CD4-positive, alpha-beta memory T cell (primary cell): ENCODE data around the gene NCOA5. TPM values are rescaled to one million over a fixed set of nuclear protein-coding genes. Genes with fewer than 3 reads are reported as not detected.
"Not testable (repeated sequence)": the region's sequence is repeated elsewhere in the genome, so short reads cannot be mapped to it uniquely, and the experiment has no call there.

Source experiments
- CTCF ChIA-PET: fragments of 350-600 bp; sonication (Branson Sonifier 250); formaldehyde crosslinking; loops from one replicate; lab custom pipeline; 2021; ENCODE audit warnings: inconsistent platforms; ENCODE audit not compliant: partially characterized antibody; lab: Charles Lee
- POLR2A ChIA-PET: fragments of 350-600 bp; sonication (Branson Sonifier 250); formaldehyde crosslinking; loops from one replicate; lab custom pipeline; 2021; ENCODE audit not compliant: partially characterized antibody; lab: Charles Lee
- DNase-seq, 5 donors: peaks; one replicate each; pipeline versions ENCODE4 v3.0.0 to v3.0.0-alpha.2; 2020 to 2022; ENCODE audit warnings: mixed read lengths in 1 of 5
- H3K27ac ChIP-seq: one replicate; pipeline ENCODE4 v1.7.0; 2013; ENCODE audit warnings: low read depth, low read length
- H3K27me3 ChIP-seq: 2 replicates; pipeline ENCODE4 v1.7.0; 2013; ENCODE audit warnings: mild to moderate bottlenecking, low read length, moderate library complexity; ENCODE audit not compliant: insufficient read depth
- H3K36me3 ChIP-seq: 2 replicates; pipeline ENCODE4 v1.7.0; 2013; ENCODE audit warnings: mild to moderate bottlenecking, low read length, moderate library complexity; ENCODE audit not compliant: insufficient read depth
- H3K4me1 ChIP-seq: 2 replicates; pipeline ENCODE4 v1.7.0; 2013; ENCODE audit warnings: mild to moderate bottlenecking, low read length, moderate library complexity; ENCODE audit not compliant: insufficient read depth
- H3K4me3 ChIP-seq, 2 donors: one replicate each; pipeline ENCODE4 v1.7.0; 2013; ENCODE audit warnings: low read length in 2 of 2, mild to moderate bottlenecking in 1 of 2
- H3K9me3 ChIP-seq, 2 donors: one replicate each; pipeline ENCODE4 v1.7.0; 2013; ENCODE audit warnings: low read length in 2 of 2, control low read depth in 1 of 2; ENCODE audit not compliant: control insufficient read depth in 1 of 2
- H3K27ac Mint-ChIP-seq, 7 donors: one replicate each; pipeline ENCODE4 v1.8.0; 2020 to 2021; ENCODE audit warnings: mixed read lengths in 7 of 7, mild to moderate bottlenecking in 6 of 7, inconsistent platforms in 3 of 7, moderate library complexity in 3 of 7
- H3K27me3 Mint-ChIP-seq, 2 donors: one replicate each; pipeline ENCODE4 v1.8.0; 2020 to 2021; ENCODE audit warnings: mixed read lengths in 2 of 2
- H3K36me3 Mint-ChIP-seq, 2 donors: one replicate each; pipeline ENCODE4 v1.8.0; 2020 to 2021; ENCODE audit warnings: mixed read lengths in 2 of 2, inconsistent platforms in 1 of 2, mild to moderate bottlenecking in 1 of 2
- H3K4me1 Mint-ChIP-seq, 4 donors: one replicate each; pipeline ENCODE4 v1.8.0; 2020 to 2021; ENCODE audit warnings: mixed read lengths in 4 of 4, mild to moderate bottlenecking in 1 of 4
- H3K4me3 Mint-ChIP-seq, 8 donors: one replicate each; pipeline ENCODE4 v1.8.0; 2020 to 2021; ENCODE audit warnings: mixed read lengths in 8 of 8, mild to moderate bottlenecking in 7 of 8, moderate library complexity in 6 of 8, inconsistent platforms in 3 of 8
- H3K9me3 Mint-ChIP-seq, 8 donors: one replicate each; pipeline ENCODE4 v1.8.0; 2020 to 2021; ENCODE audit warnings: mixed read lengths in 8 of 8, mild to moderate bottlenecking in 5 of 8, inconsistent platforms in 3 of 8, moderate library complexity in 1 of 8
- intact Hi-C: fragments of 100-400 bp; cut with micrococcal nuclease; formaldehyde crosslinking; loops from one replicate; pipeline ENCODE4 v1.15.1; 2023
- polyA plus RNA-seq, 2 donors: library from polyadenylated mRNA; unstranded; fragments of 300-500 nt; fragmentation: Illumina TruSeq; gene quantifications; one replicate each; pipeline ENCODE4 v1.2.3, GENCODE V29; 2021
- total RNA-seq, 2 experiments: library from RNA; stranded (reverse); gene quantifications; one replicate each; pipeline ENCODE4 v1.2.3, GENCODE V29; 2021

NCOA5 gene
- total and polyA plus RNA-seq, 4 experiments from 2014 or later = 12.8 to 47.2 (median 38.6) TPM

DNA sequence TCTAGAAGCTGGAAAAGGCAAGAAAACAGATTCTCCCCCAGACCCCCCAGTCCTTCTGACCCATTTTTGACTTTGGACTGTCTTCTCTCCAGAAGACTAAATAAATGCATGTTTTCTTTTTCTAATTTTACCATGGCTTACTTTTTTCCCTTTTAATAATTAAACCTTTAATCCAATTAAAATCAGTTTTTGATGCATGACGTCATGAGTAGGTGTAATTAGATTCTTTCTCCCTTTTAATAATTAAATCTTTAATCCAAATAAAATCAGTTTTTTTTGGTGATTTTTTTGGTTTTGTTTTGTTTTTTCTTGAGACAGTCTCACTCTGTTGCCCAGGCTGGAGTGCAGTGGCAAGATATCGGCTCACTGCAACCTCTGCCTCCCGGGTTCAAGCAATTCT lies 13.2 kb upstream of the NCOA5 start:
- H3K27me3 ChIP-seq = peaks cover 20% of the 10 kb centered on the region
- no peaks in the 10 kb centered on the region for H3K4me1 ChIP-seq
- CTCF ChIA-PET = interaction anchor here (1.5 kb wide), 1 partner anchor 41 kb away, joined by 3 read pairs; no protein-coding TSS in a partner anchor

DNA sequence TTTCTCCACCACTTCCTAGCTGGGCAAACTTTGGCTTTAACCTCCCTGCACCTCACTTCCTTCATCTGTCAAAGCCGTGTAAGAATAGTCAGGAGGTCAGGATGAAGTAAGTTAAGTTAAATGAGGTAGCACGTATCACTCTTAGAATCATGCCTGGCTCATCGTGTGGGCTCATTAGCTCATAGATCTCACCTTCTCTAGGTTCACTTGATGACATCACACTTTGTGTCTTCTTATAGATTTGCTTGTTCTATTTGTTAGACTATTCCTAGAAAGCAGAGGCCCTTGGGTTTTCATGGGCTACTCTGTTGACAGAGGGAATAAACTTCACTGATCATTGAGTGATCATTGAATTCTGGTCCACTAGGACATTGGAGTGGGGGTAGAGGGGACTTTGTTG lies 12.2 kb upstream of the NCOA5 start:
- POLR2A ChIA-PET = no interaction called here
- H3K9me3 ChIP-seq = no peaks in the 10 kb centered on the region

More for the DNA sequence above, 13.2 kb upstream of the NCOA5 start:
- Mint-ChIP-seq H3K27ac (no peak overlapping the region), H3K36me3 (peaks cover 0 to 10% of the 10 kb centered on the region in 2 donors), H3K27me3 (peaks cover 41 to 45% of the 10 kb centered on the region in 2 donors), H3K9me3 (peaks cover 0 to 8% (median 4%) of the 10 kb centered on the region in 8 donors), H3K4me1 (no peaks in the 10 kb centered on the region), H3K4me3 (no peak overlapping the region)
- POLR2A ChIA-PET = no interaction called here
- Histone ChIP-seq H3K9me3 (no peaks in the 10 kb centered on the region), H3K4me3 (no peak overlapping the region), H3K36me3 (no peaks in the 10 kb centered on the region), H3K27ac (no peak overlapping the region)
- no peak for DNase-seq
- intact Hi-C loops = no loop called here

DNA sequence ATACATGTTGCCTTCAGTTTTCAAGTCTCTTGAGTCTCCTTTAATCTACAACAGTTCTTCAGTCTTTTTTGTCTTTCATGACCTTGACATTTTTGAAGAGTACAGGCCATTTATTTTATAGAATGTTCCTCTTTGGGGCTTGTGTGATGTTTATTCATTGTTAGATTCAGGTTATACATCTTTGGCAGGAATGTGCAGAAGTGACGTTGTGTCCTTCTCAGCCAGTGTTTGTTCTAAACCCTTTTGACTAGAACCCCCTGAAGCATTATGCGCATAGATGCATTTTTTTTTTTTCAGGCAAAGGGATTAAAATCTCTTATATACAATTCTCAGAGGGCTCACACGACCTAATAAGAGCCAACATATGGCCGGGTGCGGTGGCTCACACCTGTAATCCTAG lies 11.2 kb upstream of the NCOA5 start:
- Mint-ChIP-seq H3K27me3 (peaks cover 33 to 35% of the 10 kb centered on the region in 2 donors), H3K4me1 (no peaks in the 10 kb centered on the region), H3K9me3 (peaks cover 0 to 8% (median 4%) of the 10 kb centered on the region in 8 donors), H3K4me3 (no peak overlapping the region), H3K27ac (no peak overlapping the region), H3K36me3 (peaks cover 0 to 10% of the 10 kb centered on the region in 2 donors)
- Histone ChIP-seq H3K4me1 (no peaks in the 10 kb centered on the region), H3K27me3 (peaks cover 20% of the 10 kb centered on the region), H3K4me3 (no peak overlapping the region), H3K36me3 (no peaks in the 10 kb centered on the region), H3K9me3 (no peaks in the 10 kb centered on the region), H3K27ac (no peak overlapping the region)
- no peak for DNase-seq
- intact Hi-C loops = no loop called here
- POLR2A ChIA-PET = no interaction called here
- CTCF ChIA-PET = no interaction called here

More for the DNA sequence above, 12.2 kb upstream of the NCOA5 start:
- Histone ChIP-seq H3K27ac (no peak overlapping the region), H3K27me3 (peaks cover 20% of the 10 kb centered on the region), H3K4me3 (no peak overlapping the region), H3K4me1 (no peaks in the 10 kb centered on the region), H3K36me3 (no peaks in the 10 kb centered on the region)
- Mint-ChIP-seq H3K27me3 (peaks cover 36% of the 10 kb centered on the region in 2 donors), H3K36me3 (peaks cover 0 to 10% of the 10 kb centered on the region in 2 donors), H3K9me3 (peaks cover 0 to 8% (median 4%) of the 10 kb centered on the region in 8 donors), H3K4me3 (no peak overlapping the region), H3K27ac (no peak overlapping the region), H3K4me1 (no peaks in the 10 kb centered on the region)
- intact Hi-C loops = no loop called here
- no peak for DNase-seq
- CTCF ChIA-PET = interaction anchor here (1.5 kb wide), 1 partner anchor 42 kb away, joined by 3 read pairs; no protein-coding TSS in a partner anchor

DNA sequence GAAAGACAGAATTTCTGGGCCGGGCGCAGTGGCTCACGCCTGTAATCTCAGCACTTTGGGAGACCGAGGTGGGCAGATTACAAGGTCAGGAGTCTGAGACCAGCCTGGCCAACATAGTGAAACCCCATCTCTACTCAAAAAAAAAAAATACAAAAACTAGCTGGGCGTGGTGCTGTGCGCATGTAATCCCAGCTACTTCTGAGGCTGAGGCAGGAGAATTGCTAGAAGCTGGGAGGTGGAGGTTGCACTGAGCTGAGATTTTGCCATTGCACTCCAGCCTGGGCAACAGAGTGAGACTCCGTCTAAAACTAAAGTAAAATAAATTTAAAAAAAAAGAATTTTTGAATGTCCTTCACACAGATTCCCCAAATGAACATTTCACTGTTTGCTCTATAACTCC lies 10.7 kb upstream of the NCOA5 start:
- H3K9me3 Mint-ChIP-seq, H3K27ac ChIP-seq, H3K4me1 ChIP-seq, H3K4me1 Mint-ChIP-seq, H3K9me3 ChIP-seq, CTCF ChIA-PET, H3K4me3 Mint-ChIP-seq, H3K27ac Mint-ChIP-seq, H3K36me3 ChIP-seq, H3K4me3 ChIP-seq, DNase-seq, POLR2A ChIA-PET, intact Hi-C loops: not testable (repeated sequence)
- H3K27me3 ChIP-seq = peaks cover 20% of the 10 kb centered on the region
- H3K36me3 Mint-ChIP-seq = peaks cover 0 to 10% of the 10 kb centered on the region in 2 donors
- peaks cover 30 to 31% of the 10 kb centered on the region in 2 donors for H3K27me3 Mint-ChIP-seq

DNA sequence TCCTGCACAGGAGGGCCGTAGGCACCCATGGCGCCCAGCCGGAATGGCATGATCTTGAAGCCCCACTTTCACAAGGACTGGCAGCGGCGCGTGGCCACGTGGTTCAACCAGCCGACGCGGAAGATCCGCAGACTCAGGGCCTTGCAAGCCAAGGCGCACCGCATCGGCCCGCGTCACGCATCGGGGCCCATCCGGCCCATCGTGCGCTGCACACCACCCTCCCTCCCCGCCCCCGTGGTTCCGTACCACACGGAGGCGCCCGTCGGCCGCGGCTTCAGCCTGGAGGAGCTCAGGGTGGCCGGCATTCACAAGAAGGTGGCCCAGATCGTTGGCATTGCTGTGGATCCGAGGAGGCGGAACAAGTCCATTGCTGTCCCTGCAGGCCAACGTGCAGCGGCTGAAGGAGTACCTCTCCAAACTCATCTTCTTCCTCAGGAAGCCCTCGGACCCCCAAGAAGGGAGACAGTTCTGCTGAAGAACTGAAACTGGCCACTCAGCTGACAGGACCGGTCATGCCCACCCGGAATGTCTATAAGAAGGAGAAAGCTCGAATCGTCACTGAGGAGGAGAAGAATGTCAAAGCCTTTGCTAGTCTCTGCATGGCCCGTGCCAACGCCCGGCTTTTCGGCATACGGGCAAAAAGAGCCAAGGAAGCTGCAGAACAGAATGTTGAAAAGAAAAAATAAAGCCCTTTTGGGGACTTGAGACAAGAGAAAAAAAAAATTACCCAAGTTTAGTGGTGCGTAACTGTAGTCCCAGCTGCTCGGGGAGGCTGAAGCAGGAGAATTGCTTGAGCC lies 9.9 kb upstream of the NCOA5 start:
- CTCF ChIA-PET = no interaction called here

GRCh38 chr20:46093531-46093930 lies 3.8 kb upstream of the NCOA5 start:
- H3K27ac Mint-ChIP-seq = no peak overlapping the region

More for the DNA sequence above, 9.9 kb upstream of the NCOA5 start:
- no peak for DNase-seq
- Mint-ChIP-seq H3K4me3 (no peak overlapping the region), H3K9me3 (peaks cover 0 to 8% (median 3%) of the 10 kb centered on the region in 8 donors), H3K4me1 (no peaks in the 10 kb centered on the region), H3K27me3 (peaks cover 25 to 30% of the 10 kb centered on the region in 2 donors), H3K36me3 (peaks cover 0 to 10% of the 10 kb centered on the region in 2 donors), H3K27ac (no peak overlapping the region)
- H3K36me3 ChIP-seq = no peaks in the 10 kb centered on the region
- POLR2A ChIA-PET = no interaction called here
- no peak overlapping the region for H3K4me3 ChIP-seq
- peaks cover 20% of the 10 kb centered on the region for H3K27me3 ChIP-seq
- H3K4me1 ChIP-seq = no peaks in the 10 kb centered on the region
- H3K9me3 ChIP-seq = no peaks in the 10 kb centered on the region
- no peak overlapping the region for H3K27ac ChIP-seq
- intact Hi-C loops = no loop called here

GRCh38 chr20:46091622-46092535 lies 2.1 kb upstream of the NCOA5 start:
- H3K9me3 ChIP-seq, H3K9me3 Mint-ChIP-seq, H3K36me3 ChIP-seq, intact Hi-C loops, H3K4me3 Mint-ChIP-seq, DNase-seq, H3K27me3 ChIP-seq, H3K27ac ChIP-seq, H3K27ac Mint-ChIP-seq, H3K27me3 Mint-ChIP-seq, POLR2A ChIA-PET, H3K4me3 ChIP-seq: not testable (repeated sequence)
- CTCF ChIA-PET = interaction anchor here (0.9 to 1.7 kb wide), 2 partner anchors 40 to 77 kb away, joined by 3 to 5 read pairs; no protein-coding TSS in a partner anchor
- H3K36me3 Mint-ChIP-seq = peaks cover 0 to 10% of the 10 kb centered on the region in 2 donors
- H3K4me1 ChIP-seq = peaks cover 28% of the 10 kb centered on the region
- H3K4me1 Mint-ChIP-seq = peaks cover 12 to 34% (median 27%) of the 10 kb centered on the region in 4 donors

More at GRCh38 chr20:46093531-46093930, 3.8 kb upstream of the NCOA5 start:
- Mint-ChIP-seq H3K4me3 (no peak overlapping the region), H3K27me3 (peaks cover 0 to 4% of the 10 kb centered on the region in 2 donors), H3K9me3 (no peaks in the 10 kb centered on the region), H3K4me1 (peaks cover 3 to 17% (median 12%) of the 10 kb centered on the region in 4 donors), H3K36me3 (peaks cover 0 to 4% of the 10 kb centered on the region in 2 donors)
- intact Hi-C loops = no loop called here
- POLR2A ChIA-PET = no interaction called here
- no peak overlapping the region for H3K27ac ChIP-seq
- H3K27me3 ChIP-seq = no peaks in the 10 kb centered on the region
- H3K4me1 ChIP-seq = peaks cover 12% of the 10 kb centered on the region
- H3K9me3 ChIP-seq = no peaks in the 10 kb centered on the region
- H3K4me3 ChIP-seq = no peak overlapping the region
- H3K36me3 ChIP-seq = no peaks in the 10 kb centered on the region
- no peak for DNase-seq
- CTCF ChIA-PET = no interaction called here
